Neural progenitor cell (in vitro differentiated cells): ENCODE measurements around the gene GPX3.

Source experiments
- EZH2phosphoT487 ChIP-seq: fragments of 200-600 bp; sonication (generic); IDR thresholded peaks from 2 replicates; pipeline ENCODE4 v1.6.1; 2017; ENCODE audit warnings: antibody characterized with exemption
- TF ChIP-seq, protein P1 (sequence below): fragments of 200-600 bp; sonication (generic); IDR thresholded peaks from 2 replicates; pipeline ENCODE4 v1.5.1; 2017; ENCODE audit warnings: antibody characterized with exemption, mild to moderate bottlenecking

GRCh38 chr5:150978590-150978989 is 41.8 kb upstream of the GPX3 start:
- TF ChIP-seq, protein P1, sequence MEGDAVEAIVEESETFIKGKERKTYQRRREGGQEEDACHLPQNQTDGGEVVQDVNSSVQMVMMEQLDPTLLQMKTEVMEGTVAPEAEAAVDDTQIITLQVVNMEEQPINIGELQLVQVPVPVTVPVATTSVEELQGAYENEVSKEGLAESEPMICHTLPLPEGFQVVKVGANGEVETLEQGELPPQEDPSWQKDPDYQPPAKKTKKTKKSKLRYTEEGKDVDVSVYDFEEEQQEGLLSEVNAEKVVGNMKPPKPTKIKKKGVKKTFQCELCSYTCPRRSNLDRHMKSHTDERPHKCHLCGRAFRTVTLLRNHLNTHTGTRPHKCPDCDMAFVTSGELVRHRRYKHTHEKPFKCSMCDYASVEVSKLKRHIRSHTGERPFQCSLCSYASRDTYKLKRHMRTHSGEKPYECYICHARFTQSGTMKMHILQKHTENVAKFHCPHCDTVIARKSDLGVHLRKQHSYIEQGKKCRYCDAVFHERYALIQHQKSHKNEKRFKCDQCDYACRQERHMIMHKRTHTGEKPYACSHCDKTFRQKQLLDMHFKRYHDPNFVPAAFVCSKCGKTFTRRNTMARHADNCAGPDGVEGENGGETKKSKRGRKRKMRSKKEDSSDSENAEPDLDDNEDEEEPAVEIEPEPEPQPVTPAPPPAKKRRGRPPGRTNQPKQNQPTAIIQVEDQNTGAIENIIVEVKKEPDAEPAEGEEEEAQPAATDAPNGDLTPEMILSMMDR, result no peak
- no peak for TF ChIP-seq EZH2phosphoT487
